BLaER1 (cell line): ENCODE results near the gene KCNIP4.

Experiments
- H3K27ac ChIP-seq: shearing (Covaris generic); formaldehyde crosslinking; 2 replicates; pipeline ENCODE4 v1.8.1; 2022
- H3K27me3 ChIP-seq: shearing (Covaris generic); formaldehyde crosslinking; 2 replicates; pipeline ENCODE4 v1.8.1; 2022
- H3K36me3 ChIP-seq: shearing (Covaris generic); formaldehyde crosslinking; 2 replicates; pipeline ENCODE4 v1.8.1; 2022
- H3K4me1 ChIP-seq: shearing (Covaris generic); formaldehyde crosslinking; 2 replicates; pipeline ENCODE4 v1.8.1; 2022
- H3K4me2 ChIP-seq: shearing (Covaris generic); formaldehyde crosslinking; 2 replicates; pipeline ENCODE4 v1.8.1; 2022
- H3K4me3 ChIP-seq: shearing (Covaris generic); formaldehyde crosslinking; 2 replicates; pipeline ENCODE4 v1.8.1; 2022
- H3K9ac ChIP-seq: shearing (Covaris generic); formaldehyde crosslinking; 2 replicates; pipeline ENCODE4 v1.8.1; 2022
- H3K9me3 ChIP-seq: shearing (Covaris generic); formaldehyde crosslinking; 2 replicates; pipeline ENCODE4 v1.8.1; 2022
- H4K20me1 ChIP-seq: shearing (Covaris generic); formaldehyde crosslinking; 2 replicates; pipeline ENCODE4 v1.8.1; 2022
- Cebpa-rat ChIP-seq: shearing (Covaris generic); IDR thresholded peaks from 2 replicates; pipeline ENCODE4 v1.8.1; 2022

The KCNIP4 gene

GRCh38 chr4:21964762-21965319 is 16.3 kb upstream of the KCNIP4 start:
- Histone ChIP-seq H3K4me2 (no peak overlapping the region), H3K27ac (no peak overlapping the region), H3K27me3 (no peaks in the 10 kb centered on the region), H3K9ac (no peak overlapping the region), H4K20me1 (no peaks in the 10 kb centered on the region), H3K9me3 (no peaks in the 10 kb centered on the region), H3K36me3 (no peaks in the 10 kb centered on the region), H3K4me3 (no peak overlapping the region), H3K4me1 (no peaks in the 10 kb centered on the region)
- TF ChIP-seq Cebpa-rat: no peak

GRCh38 chr4:21962691-21963090 is 14.1 kb upstream of the KCNIP4 start:
- Histone ChIP-seq H3K9ac (no peak overlapping the region), H4K20me1 (no peaks in the 10 kb centered on the region), H3K36me3 (no peaks in the 10 kb centered on the region), H3K9me3 (no peaks in the 10 kb centered on the region), H3K27me3 (no peaks in the 10 kb centered on the region), H3K4me3 (no peak overlapping the region), H3K4me2 (no peak overlapping the region), H3K4me1 (no peaks in the 10 kb centered on the region), H3K27ac (no peak overlapping the region)
- no peak for TF ChIP-seq Cebpa-rat

- Histone ChIP-seq H3K27ac (no peak overlapping the region), H3K4me3 (no peak overlapping the region), H3K4me1 (no peaks in the 10 kb centered on the region), H3K9me3 (no peaks in the 10 kb centered on the region), H3K4me2 (no peak overlapping the region), H3K9ac (no peak overlapping the region), H4K20me1 (no peaks in the 10 kb centered on the region), H3K36me3 (no peaks in the 10 kb centered on the region), H3K27me3 (no peaks in the 10 kb centered on the region)
- no peak for TF ChIP-seq Cebpa-rat
These were observed 12.2 kb upstream of the KCNIP4 start for GRCh38 chr4:21960793-21961192.

GRCh38 chr4:21954916-21955315 is 6.3 kb upstream of the KCNIP4 start:
- Histone ChIP-seq H3K9me3 (no peaks in the 10 kb centered on the region), H3K27ac (no peak overlapping the region), H3K4me2 (no peak overlapping the region), H3K4me3 (no peak overlapping the region), H3K4me1 (no peaks in the 10 kb centered on the region), H3K27me3 (no peaks in the 10 kb centered on the region), H3K36me3 (no peaks in the 10 kb centered on the region), H4K20me1 (no peaks in the 10 kb centered on the region), H3K9ac (no peak overlapping the region)
- TF ChIP-seq Cebpa-rat: no peak

- no peaks in the 10 kb centered on the region for H3K4me1 ChIP-seq
- H3K9me3 ChIP-seq: peaks cover 8% of the 10 kb centered on the region; the same call in 1 of the 2 replicates
- TF ChIP-seq Cebpa-rat: no peak
- H3K27me3 ChIP-seq: no peaks in the 10 kb centered on the region
- H3K36me3 ChIP-seq: no peaks in the 10 kb centered on the region
- no peak overlapping the region for H3K4me2 ChIP-seq
- no peaks in the 10 kb centered on the region for H4K20me1 ChIP-seq
- H3K9ac ChIP-seq: no peak overlapping the region
- H3K27ac ChIP-seq: no peak overlapping the region
- H3K4me3 ChIP-seq: no peak overlapping the region
These were observed 5.1 kb upstream of the KCNIP4 start for GRCh38 chr4:21953653-21954052.

GRCh38 chr4:21952549-21952948 is 4.0 kb upstream of the KCNIP4 start:
- Histone ChIP-seq H3K4me1 (no peaks in the 10 kb centered on the region), H3K4me2 (no peak overlapping the region), H3K4me3 (no peak overlapping the region), H3K36me3 (no peaks in the 10 kb centered on the region), H3K9me3 (peaks cover 14% of the 10 kb centered on the region), H3K27me3 (no peaks in the 10 kb centered on the region), H4K20me1 (no peaks in the 10 kb centered on the region), H3K27ac (no peak overlapping the region), H3K9ac (no peak overlapping the region)
- no peak for TF ChIP-seq Cebpa-rat

- Histone ChIP-seq H3K4me2 (no peak overlapping the region), H3K36me3 (no peaks in the 10 kb centered on the region), H3K9ac (no peak overlapping the region), H4K20me1 (no peaks in the 10 kb centered on the region), H3K9me3 (peaks cover 14% of the 10 kb centered on the region), H3K4me1 (no peaks in the 10 kb centered on the region), H3K27ac (no peak overlapping the region), H3K27me3 (no peaks in the 10 kb centered on the region), H3K4me3 (no peak overlapping the region)
- TF ChIP-seq Cebpa-rat: no peak
These were observed 493 bp upstream of the KCNIP4 start for GRCh38 chr4:21949073-21949457.

GRCh38 chr4:21947791-21948346 is 703 bp downstream of the KCNIP4 start:
- Histone ChIP-seq H3K27ac (no peak overlapping the region), H3K27me3 (no peaks in the 10 kb centered on the region), H3K4me1 (no peaks in the 10 kb centered on the region), H3K4me3 (no peak overlapping the region), H4K20me1 (no peaks in the 10 kb centered on the region), H3K36me3 (no peaks in the 10 kb centered on the region), H3K4me2 (no peak overlapping the region), H3K9me3 (peaks cover 14% of the 10 kb centered on the region), H3K9ac (no peak overlapping the region)
- no peak for TF ChIP-seq Cebpa-rat

- Histone ChIP-seq H4K20me1 (no peaks in the 10 kb centered on the region), H3K27me3 (no peaks in the 10 kb centered on the region), H3K4me2 (no peak overlapping the region), H3K27ac (no peak overlapping the region), H3K4me1 (no peaks in the 10 kb centered on the region), H3K9ac (no peak overlapping the region), H3K9me3 (peaks cover 14% of the 10 kb centered on the region), H3K4me3 (no peak overlapping the region), H3K36me3 (no peaks in the 10 kb centered on the region)
- TF ChIP-seq Cebpa-rat: no peak
These were observed 1.7 kb downstream of the KCNIP4 start for GRCh38 chr4:21946858-21947257.

- no peaks in the 10 kb centered on the region for H3K4me1 ChIP-seq
- no peaks in the 10 kb centered on the region for H3K27me3 ChIP-seq
- H3K9me3 ChIP-seq: no peaks in the 10 kb centered on the region
- TF ChIP-seq Cebpa-rat: no peak
- H3K27ac ChIP-seq: no peak overlapping the region
- H4K20me1 ChIP-seq: no peaks in the 10 kb centered on the region
- H3K4me2 ChIP-seq: no peak overlapping the region
- no peaks in the 10 kb centered on the region for H3K36me3 ChIP-seq
- no peak overlapping the region for H3K9ac ChIP-seq
- no peak overlapping the region for H3K4me3 ChIP-seq
These were observed 26.9 kb downstream of the KCNIP4 start for GRCh38 chr4:21921526-21922180.
